Posterior cingulate gyrus (tissue), 11 donors: ENCODE results near the gene EVPL.
A peak's percentile ranks its signal among the peaks of the same experiment; 100 is the strongest.
"Not testable (repeated sequence)": the region's sequence is repeated elsewhere in the genome, so short reads cannot be mapped to it uniquely, and the experiment has no call there.

Source experiments
- DNase-seq, 10 donors: peaks; one replicate each; pipeline versions ENCODE4 v3.0.0 to v3.0.0-alpha.2; 2020 to 2021; ENCODE audit warnings: mixed read lengths in 3 of 10
- intact Hi-C: fragments of 100-400 bp; cut with DNase I; formaldehyde crosslinking; loops from one replicate; pipeline ENCODE4 v1.15.1; 2023

EVPL gene

GRCh38 chr17:76027159-76027839 lies at the start of gene EVPL:
Gene EVPL (minus strand): TSS chr17:76027306. CDS start chr17:76027198, 108 bp downstream.
- intact Hi-C loops, result no loop called here
- DNase-seq, result peak in 2 of 10 donors; percentile 67 to 81

GRCh38 chr17:76076146-76076764 lies 49.1 kb upstream of the EVPL start:
- peak in 1 of 10 donors; percentile 69 for DNase-seq
- intact Hi-C loops, result no loop called here

GRCh38 chr17:76075364-76076145 lies 48.4 kb upstream of the EVPL start:
- intact Hi-C loops, result no loop called here
- peak in 2 of 10 donors; percentile 61 to 77 for DNase-seq

- peak in 1 of 10 donors; percentile 47 for DNase-seq
- intact Hi-C loops, result no loop called here
These were observed 47.6 kb upstream of the EVPL start, which contains the start of gene GALR2 for GRCh38 chr17:76074390-76075363. Gene GALR2 (plus strand): TSS chr17:76074781. CDS start chr17:76074884, 103 bp downstream.

- DNase-seq, result peak; percentile 95 to 100 (median 97)
- intact Hi-C loops, result loop anchor here (1.0 kb wide), 1 partner anchor 282 kb away; no protein-coding TSS in a partner anchor
These were observed 45.2 kb upstream of the EVPL start, which contains the start of gene SRP68 for GRCh38 chr17:76072148-76072858. Gene SRP68 (minus strand): TSS chr17:76072517. CDS start chr17:76072491, 26 bp downstream.

- peak in 1 of 10 donors; percentile 81 for DNase-seq
- intact Hi-C loops, result loop anchor here (1.0 kb wide), 1 partner anchor 283 kb away; no protein-coding TSS in a partner anchor
These were observed 44.5 kb upstream of the EVPL start for GRCh38 chr17:76071531-76072147.

- no peak for DNase-seq
- intact Hi-C loops, result no loop called here
These were observed 38.7 kb upstream of the EVPL start for GRCh38 chr17:76065775-76066174.

- intact Hi-C loops, result no loop called here
- peak in 4 of 10 donors; percentile 23 to 88 (median 40) for DNase-seq
These were observed 36.9 kb upstream of the EVPL start for GRCh38 chr17:76063875-76064546.

- intact Hi-C loops, DNase-seq: not testable (repeated sequence)
These were observed 31.2 kb upstream of the EVPL start for GRCh38 chr17:76058264-76058663.

- intact Hi-C loops, result no loop called here
- no peak for DNase-seq
These were observed 29.8 kb upstream of the EVPL start for GRCh38 chr17:76056882-76057281.

GRCh38 chr17:76054112-76054476 lies 27.0 kb upstream of the EVPL start:
- intact Hi-C loops, result no loop called here
- DNase-seq, result no peak

GRCh38 chr17:76053246-76054111 lies 26.4 kb upstream of the EVPL start:
- intact Hi-C loops, result no loop called here
- no peak for DNase-seq

GRCh38 chr17:76051561-76051960 lies 24.5 kb upstream of the EVPL start:
- DNase-seq, result no peak

GRCh38 chr17:76050538-76051467 lies 23.7 kb upstream of the EVPL start:
- intact Hi-C loops, result no loop called here
- DNase-seq, result no peak

More at GRCh38 chr17:76051561-76051960, 24.5 kb upstream of the EVPL start:
- intact Hi-C loops, result no loop called here

- no peak for DNase-seq
- intact Hi-C loops, result no loop called here
These were observed 22.9 kb upstream of the EVPL start for GRCh38 chr17:76049836-76050537.
